ENCODE measurements around the gene SYNDIG1. TPM values are rescaled to one million over a fixed set of nuclear protein-coding genes. Genes with fewer than 3 reads are reported as not detected.

The SYNDIG1 gene
- total RNA-seq, 1 experiment from 2014 or later: 5.4 TPM

- H2AK5ac ChIP-seq (ENCODE audit: insufficient read length, low read length): no peak overlapping the region
- no peaks in the 10 kb centered on the region for H3K27me3 Mint-ChIP-seq (ENCODE audit: low read depth)
- no peak for TF ChIP-seq CTCF (conservative IDR thresholded peaks at IDR 0.05)
- H3K23me2 ChIP-seq (ENCODE audit: insufficient read length, low read depth, low read length, poor library complexity, severe bottlenecking): no peaks in the 10 kb centered on the region
- H3K79me2 ChIP-seq (ENCODE audit: insufficient read depth, low read length): no peaks in the 10 kb centered on the region
- H3K18ac ChIP-seq (ENCODE audit: insufficient read length, low read depth, low read length): no peak overlapping the region
- no peak overlapping the region for H3K4me2 ChIP-seq (ENCODE audit: insufficient read depth, insufficient read length, low read length)
- H4K8ac ChIP-seq (replicated peaks; ENCODE audit: insufficient read length, low read depth, low read length): no peak overlapping the region
- H4K5ac ChIP-seq (ENCODE audit: insufficient read length, low read depth, low read length): no peak overlapping the region
- no peak overlapping the region for H2BK20ac ChIP-seq (ENCODE audit: low read depth, low read length, poor library complexity, severe bottlenecking)
- no peaks in the 10 kb centered on the region for H3K79me1 ChIP-seq (ENCODE audit: insufficient read depth, low read depth, low read length, poor library complexity, severe bottlenecking)
- no peak overlapping the region for H3T11ph ChIP-seq (ENCODE audit: low read length)
- peaks cover 9% of the 10 kb centered on the region; the same call in 1 of the 2 replicates for H3K4me1 ChIP-seq (ENCODE audit: insufficient read depth, low read length)
- no peak overlapping the region for H3K9ac ChIP-seq (ENCODE audit: extremely low read depth, insufficient read length, low read length)
- no peak overlapping the region for H2BK15ac ChIP-seq (ENCODE audit: low read depth, low read length)
- no peak overlapping the region for H2BK5ac ChIP-seq (ENCODE audit: insufficient read length, low read length)
- no peak overlapping the region for H3K14ac ChIP-seq (ENCODE audit: insufficient read depth, low read length)
- no peak overlapping the region for H3K4me3 Mint-ChIP-seq
- no peak overlapping the region for H4K91ac ChIP-seq (ENCODE audit: insufficient read length, low read depth, low read length)
- no peaks in the 10 kb centered on the region for H4K20me1 ChIP-seq (ENCODE audit: control insufficient read depth, insufficient read depth, insufficient read length)
- WGBS (ENCODE audit: extremely low coverage, insufficient read length, low lambda C conversion rate): 89% methylated on average over 1 of the region's 2 CpGs
- no peak overlapping the region for H3K23ac ChIP-seq (ENCODE audit: insufficient read length, low read depth, low read length)
- H2BK120ac ChIP-seq (ENCODE audit: low read depth, low read length, poor library complexity, severe bottlenecking): no peak overlapping the region
- peaks cover 18 to 19% of the 10 kb centered on the region in 2 experiments for H3K4me1 Mint-ChIP-seq
- no peak overlapping the region for H3K56ac ChIP-seq (ENCODE audit: insufficient read length, low read depth, low read length)
- H3K27me3 ChIP-seq (ENCODE audit: insufficient read depth, low read length): no peaks in the 10 kb centered on the region
- peaks cover 0 to 3% (median 0%) of the 10 kb centered on the region in 3 experiments; a peak in 2 of 7 replicates for H3K36me3 Mint-ChIP-seq (ENCODE audit: insufficient read depth in 1 of 3, low read depth in 3 of 3)
- H3K27ac Mint-ChIP-seq: no peak overlapping the region; a peak in 1 of 7 replicates
- no peak overlapping the region for H3K4ac ChIP-seq (ENCODE audit: low read depth, low read length)
- no peak overlapping the region for H3K27ac ChIP-seq (ENCODE audit: insufficient read length, low read depth, low read length)
- H2AFZ ChIP-seq (ENCODE audit: low read length): no peak overlapping the region
- no peaks in the 10 kb centered on the region for H3K9me3 ChIP-seq (ENCODE audit: control insufficient read depth, low read depth, low read length)
- DNase-seq: no peak
- H3K9me3 Mint-ChIP-seq: peaks cover 0 to 4% of the 10 kb centered on the region in 2 experiments; a peak in 2 of 5 replicates
- H2BK12ac ChIP-seq (ENCODE audit: insufficient read length, low read depth, low read length): no peak overlapping the region
Observed at GRCh38 chr20:24640276-24640675, 170.8 kb downstream of the SYNDIG1 start.
